ENCODE data around the gene EME2.

- TF ChIP-seq CTCF (IDR thresholded peaks at IDR 0.05) (no peak), POLR2A (IDR thresholded peaks at IDR 0.05) (no peak)
Observed at GRCh38 chr16:1769402-1770300, 3.0 kb upstream of the EME2 start.
